Tibial artery (tissue), 4 donors: Measurements from ENCODE around the gene CLCN5.
A peak's percentile ranks its signal among the peaks of the same experiment; 100 is the strongest.

Source experiments
- DNase-seq, 2 donors: peaks; one replicate each; pipeline ENCODE4 v3.0.0-alpha.2; 2019
- H3K27ac ChIP-seq, 2 donors: fragments of 200-600 bp; sonication (generic) in 1 of 2; 1 replicate in 1 of 2; 2 replicates in 1 of 2; pipeline ENCODE4 v1.5.1; 2018 to 2019; ENCODE audit warnings: mild to moderate bottlenecking in 1 of 2
- H3K27me3 ChIP-seq, 2 donors: fragments of 200-600 bp; sonication (generic) in 1 of 2; one replicate each; pipeline versions ENCODE4 v1.5.1 to v1.6.0; 2016 to 2019
- H3K36me3 ChIP-seq, 3 donors: fragments of 200-600 bp; sonication (generic) in 2 of 3; one replicate each; pipeline ENCODE4 v1.5.1; 2016 to 2019; ENCODE audit warnings: mild to moderate bottlenecking in 2 of 3
- H3K4me1 ChIP-seq, 4 donors: fragments of 200-600 bp; sonication (generic) in 2 of 4; 1 replicate in 3 of 4; 2 replicates in 1 of 4; pipeline ENCODE4 v1.5.1; 2016 to 2019
- H3K4me3 ChIP-seq, 2 donors: fragments of 200-600 bp; sonication (generic) in 1 of 2; 1 replicate in 1 of 2; 2 replicates in 1 of 2; pipeline ENCODE4 v1.5.1; 2018 to 2019; ENCODE audit warnings: mild to moderate bottlenecking in 2 of 2
- H3K9me3 ChIP-seq, 3 donors: fragments of 200-600 bp; sonication (generic) in 1 of 3; one replicate each; pipeline ENCODE4 v1.5.1; 2016 to 2019
- intact Hi-C: fragments of 100-400 bp; cut with DNase I; formaldehyde crosslinking; loops from one replicate; pipeline ENCODE4 v1.15.0; 2023; ENCODE audit warnings: low total_unique reads
- TF ChIP-seq, protein P1 (sequence below), 2 experiments: fragments of 200-600 bp in 1 of 2; fragments of 450-650 bp in 1 of 2; IDR thresholded peaks; one replicate each; pipeline ENCODE4 v1.5.1; 2017 to 2019; ENCODE audit warnings: antibody characterized with exemption in 2 of 2, mild to moderate bottlenecking in 1 of 2, moderate library complexity in 1 of 2

The CLCN5 gene

GRCh38 chrX:49915361-49916222 is 6.8 kb upstream of the CLCN5 start:
- TF ChIP-seq, protein P1, sequence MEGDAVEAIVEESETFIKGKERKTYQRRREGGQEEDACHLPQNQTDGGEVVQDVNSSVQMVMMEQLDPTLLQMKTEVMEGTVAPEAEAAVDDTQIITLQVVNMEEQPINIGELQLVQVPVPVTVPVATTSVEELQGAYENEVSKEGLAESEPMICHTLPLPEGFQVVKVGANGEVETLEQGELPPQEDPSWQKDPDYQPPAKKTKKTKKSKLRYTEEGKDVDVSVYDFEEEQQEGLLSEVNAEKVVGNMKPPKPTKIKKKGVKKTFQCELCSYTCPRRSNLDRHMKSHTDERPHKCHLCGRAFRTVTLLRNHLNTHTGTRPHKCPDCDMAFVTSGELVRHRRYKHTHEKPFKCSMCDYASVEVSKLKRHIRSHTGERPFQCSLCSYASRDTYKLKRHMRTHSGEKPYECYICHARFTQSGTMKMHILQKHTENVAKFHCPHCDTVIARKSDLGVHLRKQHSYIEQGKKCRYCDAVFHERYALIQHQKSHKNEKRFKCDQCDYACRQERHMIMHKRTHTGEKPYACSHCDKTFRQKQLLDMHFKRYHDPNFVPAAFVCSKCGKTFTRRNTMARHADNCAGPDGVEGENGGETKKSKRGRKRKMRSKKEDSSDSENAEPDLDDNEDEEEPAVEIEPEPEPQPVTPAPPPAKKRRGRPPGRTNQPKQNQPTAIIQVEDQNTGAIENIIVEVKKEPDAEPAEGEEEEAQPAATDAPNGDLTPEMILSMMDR (IDR thresholded peaks at IDR 0.05), result peak; percentile 57 to 69
- no peak overlapping the region for H3K27ac ChIP-seq
- H3K36me3 ChIP-seq, result no peaks in the 10 kb centered on the region
- intact Hi-C loops, result no loop called here
- H3K27me3 ChIP-seq, result no peaks in the 10 kb centered on the region
- H3K9me3 ChIP-seq, result no peaks in the 10 kb centered on the region
- no peak overlapping the region for H3K4me3 ChIP-seq
- H3K4me1 ChIP-seq, result no peaks in the 10 kb centered on the region
- DNase-seq, result peak in 1 of 2 donors; percentile 41

GRCh38 chrX:49919617-49920016 is 2.8 kb upstream of the CLCN5 start:
- TF ChIP-seq, protein P1 (IDR thresholded peaks at IDR 0.05), result peak; percentile 56 to 70
- Histone ChIP-seq H3K4me3 (no peak overlapping the region), H3K4me1 (peaks cover 0 to 5% (median 0%) of the 10 kb centered on the region in 4 donors), H3K27ac (peak overlapping the region in 1 of 2 donors; percentile 50), H3K36me3 (no peaks in the 10 kb centered on the region), H3K27me3 (no peaks in the 10 kb centered on the region), H3K9me3 (no peaks in the 10 kb centered on the region)
- intact Hi-C loops, result no loop called here
- peak; percentile 39 to 61 for DNase-seq

DNA sequence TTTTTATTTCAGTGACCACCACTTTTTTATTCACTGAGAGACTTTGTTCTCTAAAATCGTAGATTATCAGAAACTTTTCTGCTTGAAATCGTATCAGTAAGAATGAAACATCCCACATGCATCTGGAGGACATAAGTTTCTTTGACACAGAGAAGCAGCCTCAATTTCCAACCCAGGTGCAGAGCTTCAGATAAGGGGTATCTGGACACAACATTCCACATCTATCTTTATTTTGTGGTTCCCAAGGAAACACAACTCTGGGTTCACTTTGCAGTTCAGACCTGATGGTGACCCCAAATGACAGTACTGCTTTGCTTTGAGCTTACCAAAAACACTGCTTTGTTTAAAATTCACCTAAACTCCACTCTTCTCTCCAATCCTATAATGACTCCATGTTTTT is 1.3 kb upstream of the CLCN5 start:
- peaks cover 0 to 5% (median 0%) of the 10 kb centered on the region in 4 donors for H3K4me1 ChIP-seq
- DNase-seq, result no peak
- H3K4me3 ChIP-seq, result no peak overlapping the region
- H3K9me3 ChIP-seq, result no peaks in the 10 kb centered on the region
- intact Hi-C loops, result no loop called here
- no peaks in the 10 kb centered on the region for H3K27me3 ChIP-seq
- no peaks in the 10 kb centered on the region for H3K36me3 ChIP-seq
- no peak overlapping the region for H3K27ac ChIP-seq
- TF ChIP-seq, protein P1 (IDR thresholded peaks at IDR 0.05), result no peak

GRCh38 chrX:49925176-49925575 is 2.8 kb downstream of the CLCN5 start:
- H3K36me3 ChIP-seq, result no peaks in the 10 kb centered on the region
- H3K27me3 ChIP-seq, result no peaks in the 10 kb centered on the region
- TF ChIP-seq, protein P1 (IDR thresholded peaks at IDR 0.05), result no peak
- peaks cover 0 to 5% (median 0%) of the 10 kb centered on the region in 4 donors for H3K4me1 ChIP-seq
- H3K9me3 ChIP-seq, result no peaks in the 10 kb centered on the region
- H3K4me3 ChIP-seq, result no peak overlapping the region
- DNase-seq, result no peak
- H3K27ac ChIP-seq, result no peak overlapping the region
- intact Hi-C loops, result no loop called here

- DNase-seq, result no peak
- H3K4me1 ChIP-seq, result no peaks in the 10 kb centered on the region
- H3K36me3 ChIP-seq, result no peaks in the 10 kb centered on the region
- no peak overlapping the region for H3K4me3 ChIP-seq
- H3K27me3 ChIP-seq, result no peaks in the 10 kb centered on the region
- no peaks in the 10 kb centered on the region for H3K9me3 ChIP-seq
- no peak overlapping the region for H3K27ac ChIP-seq
- intact Hi-C loops, result no loop called here
- TF ChIP-seq, protein P1 (IDR thresholded peaks at IDR 0.05), result no peak
Observed at GRCh38 chrX:49930039-49930438, 7.6 kb downstream of the CLCN5 start.
